Measurements from ENCODE around the gene CSK. TPM values are rescaled to one million over a fixed set of nuclear protein-coding genes. Genes with fewer than 3 reads are reported as not detected.

Gene CSK
- total RNA-seq, 1 experiment from 2014 or later = 49.2 TPM

DNA sequence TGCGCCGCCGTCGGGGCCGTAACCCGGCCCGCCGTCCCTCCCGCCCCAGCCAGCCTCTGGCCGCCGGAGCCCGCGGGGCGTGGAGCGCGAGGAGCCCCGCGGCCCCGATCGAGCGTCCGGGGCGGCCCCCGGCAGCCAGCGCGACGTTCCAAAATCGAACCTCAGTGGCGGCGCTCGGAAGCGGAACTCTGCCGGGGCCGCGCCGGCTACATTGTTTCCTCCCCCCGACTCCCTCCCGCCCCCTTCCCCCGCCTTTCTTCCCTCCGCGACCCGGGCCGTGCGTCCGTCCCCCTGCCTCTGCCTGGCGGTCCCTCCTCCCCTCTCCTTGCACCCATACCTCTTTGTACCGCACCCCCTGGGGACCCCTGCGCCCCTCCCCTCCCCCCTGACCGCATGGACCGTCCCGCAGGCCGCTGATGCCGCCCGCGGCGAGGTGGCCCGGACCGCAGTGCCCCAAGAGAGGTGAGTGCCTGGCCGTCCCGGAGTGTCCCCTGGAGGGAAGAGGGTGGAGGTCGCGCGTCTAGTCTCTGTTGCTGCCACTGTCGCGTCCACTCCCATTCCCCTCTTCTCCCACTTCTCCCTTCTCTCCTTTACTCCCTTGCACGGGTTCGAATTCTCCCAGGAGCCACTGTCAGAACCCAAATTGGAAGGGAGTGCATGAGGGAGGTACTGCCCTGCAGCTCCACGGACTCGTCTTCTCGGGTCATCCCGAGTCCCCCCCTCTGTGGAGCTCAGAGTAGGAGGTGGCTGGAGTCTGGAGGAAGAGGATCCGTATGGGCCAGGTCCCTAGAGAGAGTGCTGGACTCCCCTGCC lies 585 bp downstream of the CSK start:
- Histone ChIP-seq H3K4me2 (ENCODE audit: insufficient read depth, insufficient read length, low read length) (peak overlapping the region; percentile 92), H3K23me2 (ENCODE audit: insufficient read length, low read depth, low read length, poor library complexity, severe bottlenecking) (peaks cover 11% of the 10 kb centered on the region), H3K56ac (ENCODE audit: insufficient read length, low read depth, low read length) (no peak overlapping the region), H3K79me1 (ENCODE audit: insufficient read depth, low read depth, low read length, poor library complexity, severe bottlenecking) (no peaks in the 10 kb centered on the region), H3K27ac (ENCODE audit: insufficient read length, low read depth, low read length) (no peak overlapping the region), H3K27me3 (ENCODE audit: insufficient read depth, low read length) (peaks cover 4% of the 10 kb centered on the region; the same call in 1 of the 2 replicates), H2BK12ac (ENCODE audit: insufficient read length, low read depth, low read length) (no peak overlapping the region), H2BK15ac (ENCODE audit: low read depth, low read length) (no peak overlapping the region), H4K91ac (ENCODE audit: insufficient read length, low read depth, low read length) (no peak overlapping the region), H4K20me1 (ENCODE audit: control insufficient read depth, insufficient read depth, insufficient read length) (no peaks in the 10 kb centered on the region), H3K4me1 (ENCODE audit: insufficient read depth, low read length) (peaks cover 1% of the 10 kb centered on the region; the same call in 1 of the 2 replicates), H2AFZ (ENCODE audit: low read length) (no peak overlapping the region), H2AK5ac (ENCODE audit: insufficient read length, low read length) (no peak overlapping the region), H2BK120ac (ENCODE audit: low read depth, low read length, poor library complexity, severe bottlenecking) (no peak overlapping the region), H3K9ac (ENCODE audit: extremely low read depth, insufficient read length, low read length) (peak overlapping the region; percentile 31), H4K5ac (ENCODE audit: insufficient read length, low read depth, low read length) (no peak overlapping the region), H3T11ph (ENCODE audit: low read length) (no peak overlapping the region), H3K9me3 (ENCODE audit: control insufficient read depth, low read depth, low read length) (no peaks in the 10 kb centered on the region), H2BK5ac (ENCODE audit: insufficient read length, low read length) (no peak overlapping the region), H3K4ac (ENCODE audit: low read depth, low read length) (no peak overlapping the region), H3K18ac (ENCODE audit: insufficient read length, low read depth, low read length) (no peak overlapping the region), H3K79me2 (ENCODE audit: insufficient read depth, low read length) (no peaks in the 10 kb centered on the region), H4K8ac (replicated peaks; ENCODE audit: insufficient read length, low read depth, low read length) (no peak overlapping the region), H3K23ac (ENCODE audit: insufficient read length, low read depth, low read length) (no peak overlapping the region), H3K14ac (ENCODE audit: insufficient read depth, low read length) (peak overlapping the region; percentile 42; the same call in 1 of the 2 replicates), H2BK20ac (ENCODE audit: low read depth, low read length, poor library complexity, severe bottlenecking) (no peak overlapping the region)
- H3K27me3 Mint-ChIP-seq (ENCODE audit: low read depth) = peaks cover 30% of the 10 kb centered on the region
- no peaks in the 10 kb centered on the region for H3K9me3 Mint-ChIP-seq
- peaks cover 0 to 5% (median 4%) of the 10 kb centered on the region in 3 experiments; a peak in 3 of 7 replicates for H3K36me3 Mint-ChIP-seq (ENCODE audit: insufficient read depth in 1 of 3, low read depth in 3 of 3)
- H3K4me3 Mint-ChIP-seq = peak overlapping the region; percentile 81 to 87
- TF ChIP-seq, protein P1, sequence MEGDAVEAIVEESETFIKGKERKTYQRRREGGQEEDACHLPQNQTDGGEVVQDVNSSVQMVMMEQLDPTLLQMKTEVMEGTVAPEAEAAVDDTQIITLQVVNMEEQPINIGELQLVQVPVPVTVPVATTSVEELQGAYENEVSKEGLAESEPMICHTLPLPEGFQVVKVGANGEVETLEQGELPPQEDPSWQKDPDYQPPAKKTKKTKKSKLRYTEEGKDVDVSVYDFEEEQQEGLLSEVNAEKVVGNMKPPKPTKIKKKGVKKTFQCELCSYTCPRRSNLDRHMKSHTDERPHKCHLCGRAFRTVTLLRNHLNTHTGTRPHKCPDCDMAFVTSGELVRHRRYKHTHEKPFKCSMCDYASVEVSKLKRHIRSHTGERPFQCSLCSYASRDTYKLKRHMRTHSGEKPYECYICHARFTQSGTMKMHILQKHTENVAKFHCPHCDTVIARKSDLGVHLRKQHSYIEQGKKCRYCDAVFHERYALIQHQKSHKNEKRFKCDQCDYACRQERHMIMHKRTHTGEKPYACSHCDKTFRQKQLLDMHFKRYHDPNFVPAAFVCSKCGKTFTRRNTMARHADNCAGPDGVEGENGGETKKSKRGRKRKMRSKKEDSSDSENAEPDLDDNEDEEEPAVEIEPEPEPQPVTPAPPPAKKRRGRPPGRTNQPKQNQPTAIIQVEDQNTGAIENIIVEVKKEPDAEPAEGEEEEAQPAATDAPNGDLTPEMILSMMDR (conservative IDR thresholded peaks at IDR 0.05) = no peak
- no peak for DNase-seq
- H3K4me1 Mint-ChIP-seq = peaks cover 29 to 48% of the 10 kb centered on the region in 2 experiments
- WGBS (ENCODE audit: extremely low coverage, insufficient read length, low lambda C conversion rate) = no CpG with 5 or more reads among the region's 72 CpGs
- H3K27ac Mint-ChIP-seq = no peak overlapping the region

Measured in H9 (cell line).